AG09319 (cell line): ENCODE results near the gene PAXIP1.
"Not testable (repeated sequence)": the region's sequence is repeated elsewhere in the genome, so short reads cannot be mapped to it uniquely, and the experiment has no call there.

Source experiments
- DNase-seq: peaks from one replicate; pipeline ENCODE4 v3.0.0-alpha.2; 2010; ENCODE audit warnings: low read depth; ENCODE audit errors: extremely low read depth
- TF ChIP-seq, protein P1 (sequence below): IDR thresholded peaks from 2 replicates; pipeline ENCODE4 v1.5.1; 2011; ENCODE audit warnings: low read depth, mild to moderate bottlenecking, inconsistent platforms, low read length, moderate library complexity

The PAXIP1 gene

DNA sequence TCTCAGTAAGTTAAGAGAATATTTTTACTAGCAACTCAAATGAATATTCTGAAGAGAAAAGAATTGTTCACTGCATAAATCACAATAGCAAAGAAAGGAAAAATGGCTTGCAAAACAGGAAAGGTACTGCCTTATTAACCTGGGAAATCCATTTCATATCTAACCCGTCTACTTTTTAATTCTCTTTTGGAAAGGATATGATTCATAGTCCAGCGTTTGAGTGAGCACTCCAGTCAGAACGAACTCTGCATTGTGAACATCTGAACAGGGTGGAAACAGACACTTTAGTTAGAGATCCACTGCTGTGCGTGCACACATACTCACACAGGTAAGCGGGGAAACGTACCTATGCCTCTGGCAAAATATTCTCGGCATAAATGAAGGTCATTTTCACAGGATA, 56.8 kb downstream of the PAXIP1 start:
- TF ChIP-seq, protein P1, sequence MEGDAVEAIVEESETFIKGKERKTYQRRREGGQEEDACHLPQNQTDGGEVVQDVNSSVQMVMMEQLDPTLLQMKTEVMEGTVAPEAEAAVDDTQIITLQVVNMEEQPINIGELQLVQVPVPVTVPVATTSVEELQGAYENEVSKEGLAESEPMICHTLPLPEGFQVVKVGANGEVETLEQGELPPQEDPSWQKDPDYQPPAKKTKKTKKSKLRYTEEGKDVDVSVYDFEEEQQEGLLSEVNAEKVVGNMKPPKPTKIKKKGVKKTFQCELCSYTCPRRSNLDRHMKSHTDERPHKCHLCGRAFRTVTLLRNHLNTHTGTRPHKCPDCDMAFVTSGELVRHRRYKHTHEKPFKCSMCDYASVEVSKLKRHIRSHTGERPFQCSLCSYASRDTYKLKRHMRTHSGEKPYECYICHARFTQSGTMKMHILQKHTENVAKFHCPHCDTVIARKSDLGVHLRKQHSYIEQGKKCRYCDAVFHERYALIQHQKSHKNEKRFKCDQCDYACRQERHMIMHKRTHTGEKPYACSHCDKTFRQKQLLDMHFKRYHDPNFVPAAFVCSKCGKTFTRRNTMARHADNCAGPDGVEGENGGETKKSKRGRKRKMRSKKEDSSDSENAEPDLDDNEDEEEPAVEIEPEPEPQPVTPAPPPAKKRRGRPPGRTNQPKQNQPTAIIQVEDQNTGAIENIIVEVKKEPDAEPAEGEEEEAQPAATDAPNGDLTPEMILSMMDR: no peak
- DNase-seq: no peak

DNA sequence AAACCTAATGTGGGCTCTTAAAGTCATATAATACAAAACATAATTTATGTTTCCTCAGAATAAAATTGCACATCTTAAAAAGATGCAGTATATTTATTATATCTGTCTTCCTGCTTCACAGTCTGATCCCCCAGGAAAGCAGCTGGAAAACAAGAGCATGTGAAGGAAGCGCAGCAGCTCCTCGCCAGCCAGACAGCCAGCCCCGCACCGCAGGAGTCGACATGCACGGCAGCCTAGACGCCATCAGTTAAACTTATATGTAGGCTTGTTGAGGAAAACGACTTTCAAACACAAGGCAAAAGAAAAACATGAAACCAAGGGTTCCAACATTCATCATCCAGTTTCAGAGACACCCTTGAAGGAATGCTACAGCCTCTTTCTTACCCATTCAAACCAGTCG, 59.0 kb downstream of the PAXIP1 start:
- DNase-seq: no peak
- TF ChIP-seq, protein P1: no peak

- TF ChIP-seq, protein P1: no peak
- no peak for DNase-seq
These were observed 60.2 kb downstream of the PAXIP1 start for GRCh38 chr7:154942691-154943090.

DNA sequence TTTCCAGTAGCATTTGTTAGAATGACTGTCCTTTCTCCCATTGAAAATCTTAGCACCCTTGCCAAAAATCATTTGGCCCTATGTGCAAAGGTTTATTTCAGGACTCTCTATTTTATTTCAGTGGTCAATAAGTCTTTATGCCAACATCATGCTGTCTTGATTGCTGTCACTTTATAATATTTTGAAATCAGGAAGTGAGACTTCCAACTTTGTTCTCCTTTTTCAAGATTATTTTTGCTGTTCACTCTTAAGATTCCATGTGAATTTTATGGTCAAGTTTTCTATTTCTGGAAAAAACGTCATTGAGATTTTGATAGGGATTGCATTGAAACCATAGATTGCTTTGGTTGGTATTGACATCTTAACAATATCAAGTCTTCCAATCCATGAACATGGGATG, 65.1 kb downstream of the PAXIP1 start:
- DNase-seq: no peak
- TF ChIP-seq, protein P1: no peak

- DNase-seq: not testable (repeated sequence)
These were observed 68.5 kb downstream of the PAXIP1 start for GRCh38 chr7:154934353-154934952.

- TF ChIP-seq, protein P1: no peak
- no peak for DNase-seq
These were observed 71.0 kb downstream of the PAXIP1 start for GRCh38 chr7:154931906-154932305.

DNA sequence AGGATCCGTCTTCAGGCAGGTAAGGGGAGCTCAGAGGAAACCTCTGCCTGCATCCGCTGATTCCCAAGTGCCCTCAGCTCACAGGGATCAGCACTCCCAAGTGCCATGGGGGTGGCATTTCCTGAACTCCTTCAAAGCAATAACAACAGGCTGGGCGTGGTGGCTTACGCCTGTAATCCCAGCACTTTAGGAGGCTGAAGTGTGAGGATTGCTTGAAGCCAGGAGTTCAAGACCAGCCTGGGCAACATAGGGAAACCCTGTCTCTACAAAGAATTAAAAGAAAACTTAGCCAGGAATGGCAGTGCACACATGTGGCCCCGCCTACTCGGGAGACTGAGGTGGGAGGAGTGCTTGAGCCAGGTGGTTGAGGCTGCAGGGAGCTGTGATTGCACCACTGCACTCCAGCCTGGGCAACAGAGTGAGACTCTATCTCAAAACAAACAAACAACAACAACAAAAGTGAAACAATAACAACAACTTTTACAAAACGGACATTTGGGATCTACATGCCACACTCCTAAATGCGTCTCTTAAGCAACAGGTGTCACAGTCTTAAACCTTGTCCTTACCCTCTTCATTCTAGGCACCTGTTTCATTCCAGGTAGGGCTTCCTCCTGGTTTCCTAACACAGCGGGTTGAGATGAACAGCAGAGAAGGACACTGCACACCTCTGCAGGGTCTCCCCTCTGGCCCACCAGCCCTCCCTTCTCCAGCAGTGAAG, 73.8 kb downstream of the PAXIP1 start:
- no peak for DNase-seq
- TF ChIP-seq, protein P1: no peak
